ENCODE measurements around the gene KLK15. TPM values are rescaled to one million over a fixed set of nuclear protein-coding genes. Genes with fewer than 3 reads are reported as not detected.

Gene KLK15
- polyA plus RNA-seq (2013), result 0.03 TPM in 1 of 2 replicates, not detected in the other

DNA sequence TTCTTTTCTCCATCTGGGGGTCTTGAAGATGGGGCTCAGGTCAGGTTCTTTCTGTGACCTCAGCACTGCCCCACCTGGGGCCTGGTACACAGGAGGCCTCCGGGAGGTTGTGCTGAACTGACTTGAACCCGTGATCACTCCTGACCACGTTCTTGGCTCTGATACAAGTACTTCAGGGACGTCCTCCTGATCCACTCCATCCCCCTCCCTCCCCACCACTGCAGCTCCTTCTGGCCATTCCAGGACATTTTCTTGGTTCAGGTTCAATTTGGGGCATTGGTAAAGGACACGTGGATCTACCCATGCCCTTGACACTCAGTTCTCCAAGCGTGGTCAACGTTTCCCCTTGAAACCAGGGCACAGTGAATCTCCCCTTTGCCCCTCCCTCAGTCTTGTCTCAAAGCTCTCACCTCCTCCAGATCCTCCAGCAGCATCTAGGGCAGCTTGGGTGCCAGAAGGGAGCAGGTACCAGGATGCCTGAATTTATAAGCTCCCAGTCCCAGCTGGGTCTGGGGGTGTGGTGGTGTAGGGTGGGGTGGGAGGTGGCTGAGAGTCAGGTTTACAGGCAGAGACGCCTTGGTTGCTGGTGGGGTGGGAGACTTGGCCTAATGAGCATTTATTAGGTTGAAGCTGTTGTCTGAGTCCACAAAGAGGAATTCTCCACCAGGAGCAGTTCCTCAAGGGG is at the start of gene KLK15:
KLK15 (minus strand) TSS at position 458 of the 685 bp plus-strand sequence. CDS start 2,082 bp downstream, outside the sequence.
- Histone ChIP-seq H2AFZ (ENCODE audit: insufficient read depth, low read length, poor library complexity) (no peak within 1 kb of the TSS), H3K14ac (ENCODE audit: low read length) (no peak within 1 kb of the TSS), H2BK120ac (ENCODE audit: insufficient read depth, low read length, poor library complexity) (no peak within 1 kb of the TSS), H3K18ac (ENCODE audit: low read length) (no peak within 1 kb of the TSS), H4K91ac (ENCODE audit: low read depth, low read length) (no peak within 1 kb of the TSS), H4K12ac (ENCODE audit: low read depth, low read length) (no peak within 1 kb of the TSS), H2BK5ac (ENCODE audit: low read depth, low read length, poor library complexity) (no peak within 1 kb of the TSS), H3K79me2 (ENCODE audit: control insufficient read depth, insufficient read depth, low read length, poor library complexity) (peaks cover 4% of the 10 kb centered on the region), H3K4ac (ENCODE audit: low read depth, low read length) (no peak within 1 kb of the TSS), H3K4me3 (ENCODE audit: low read depth, low read length) (no peak within 1 kb of the TSS), H2BK12ac (ENCODE audit: low read length) (no peak within 1 kb of the TSS), H3K4me2 (ENCODE audit: low read length) (no peak within 1 kb of the TSS), H3K79me1 (ENCODE audit: low read length) (peaks cover 4% of the 10 kb centered on the region), H4K8ac (ENCODE audit: low read depth, low read length) (no peak within 1 kb of the TSS), H3K9me3 (ENCODE audit: insufficient read depth, low read depth, low read length) (no peaks in the 10 kb centered on the region), H2AK5ac (ENCODE audit: low read length) (no peak within 1 kb of the TSS), H3K36me3 (ENCODE audit: control insufficient read depth in 1 of 2, insufficient read depth in 2 of 2, low read length in 2 of 2) (no peaks in the 10 kb centered on the region), H3K27ac (ENCODE audit: low read depth, low read length) (no peak within 1 kb of the TSS), H3K4me1 (ENCODE audit: control insufficient read depth in 1 of 2, insufficient read depth in 2 of 2, low read length in 2 of 2) (peaks cover 5 to 7% of the 10 kb centered on the region in 2 experiments), H3K9ac (ENCODE audit: low read length) (no peak within 1 kb of the TSS), H3K27me3 (ENCODE audit: insufficient read depth, low read length) (no peaks in the 10 kb centered on the region), H3K23ac (ENCODE audit: low read length) (no peak within 1 kb of the TSS)
- WGBS (ENCODE audit: extremely low coverage, insufficient coverage, insufficient read length), result no CpG with 5 or more reads among the region's 8 CpGs
- no peak for DNase-seq

DNA sequence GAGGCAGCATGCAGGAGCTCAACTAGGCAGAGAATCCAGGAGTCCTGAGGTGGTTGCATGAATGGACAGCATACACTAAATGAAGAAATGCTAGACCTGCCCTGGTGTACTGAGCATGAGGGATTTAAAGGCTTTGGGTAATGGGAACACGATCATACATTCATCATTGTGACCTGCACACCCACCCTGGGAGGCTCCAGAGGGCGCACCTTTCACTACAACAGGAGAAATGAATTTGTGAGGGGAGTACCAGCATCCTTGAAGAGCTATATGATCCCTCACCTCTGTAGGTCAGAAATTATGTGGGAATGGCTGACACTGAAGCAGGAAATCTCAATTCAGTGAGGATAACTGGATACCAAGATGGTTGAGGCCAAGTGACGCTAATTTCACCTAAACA is 48.8 kb upstream of the KLK15 start:
- Histone ChIP-seq H2BK120ac (ENCODE audit: insufficient read depth, low read length, poor library complexity) (no peak overlapping the region), H3K18ac (ENCODE audit: low read length) (no peak overlapping the region), H3K9ac (ENCODE audit: low read length) (no peak overlapping the region), H4K91ac (ENCODE audit: low read depth, low read length) (no peak overlapping the region), H3K36me3 (ENCODE audit: control insufficient read depth in 1 of 2, insufficient read depth in 2 of 2, low read length in 2 of 2) (no peaks in the 10 kb centered on the region), H2AFZ (ENCODE audit: insufficient read depth, low read length, poor library complexity) (no peak overlapping the region), H3K4me1 (ENCODE audit: control insufficient read depth in 1 of 2, insufficient read depth in 2 of 2, low read length in 2 of 2) (no peaks in the 10 kb centered on the region), H3K79me2 (ENCODE audit: control insufficient read depth, insufficient read depth, low read length, poor library complexity) (no peaks in the 10 kb centered on the region), H3K4ac (ENCODE audit: low read depth, low read length) (no peak overlapping the region), H4K8ac (ENCODE audit: low read depth, low read length) (no peak overlapping the region), H2BK12ac (ENCODE audit: low read length) (no peak overlapping the region), H3K4me3 (ENCODE audit: low read depth, low read length) (no peak overlapping the region), H3K27me3 (ENCODE audit: insufficient read depth, low read length) (no peaks in the 10 kb centered on the region), H3K27ac (ENCODE audit: low read depth, low read length) (no peak overlapping the region), H2BK5ac (ENCODE audit: low read depth, low read length, poor library complexity) (no peak overlapping the region), H3K23ac (ENCODE audit: low read length) (no peak overlapping the region), H3K79me1 (ENCODE audit: low read length) (no peaks in the 10 kb centered on the region), H3K4me2 (ENCODE audit: low read length) (no peak overlapping the region), H3K9me3 (ENCODE audit: insufficient read depth, low read depth, low read length) (peaks cover 5% of the 10 kb centered on the region), H2AK5ac (ENCODE audit: low read length) (no peak overlapping the region), H4K12ac (ENCODE audit: low read depth, low read length) (no peak overlapping the region), H3K14ac (ENCODE audit: low read length) (no peak overlapping the region)
- DNase-seq, result no peak
- no CpG with 5 or more reads among the region's 3 CpGs for whole genome bisulfite sequencing (ENCODE audit: extremely low coverage, insufficient coverage, insufficient read length)

DNA sequence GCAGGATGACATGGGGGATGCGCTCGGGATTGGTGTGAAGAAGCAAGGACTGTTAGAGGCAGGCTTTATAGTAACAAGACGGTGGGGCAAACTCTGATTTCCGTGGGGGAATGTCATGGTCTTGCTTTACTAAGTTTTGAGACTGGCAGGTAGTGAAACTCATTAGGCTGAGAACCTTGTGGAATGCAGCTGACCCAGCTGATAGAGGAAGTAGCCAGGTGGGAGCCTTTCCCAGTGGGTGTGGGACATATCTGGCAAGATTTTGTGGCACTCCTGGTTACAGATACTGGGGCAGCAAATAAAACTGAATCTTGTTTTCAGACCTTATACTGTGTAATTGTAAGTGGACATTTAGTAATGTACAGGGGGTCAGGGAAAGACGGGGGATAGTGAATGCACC is 46.9 kb upstream of the KLK15 start:
- Histone ChIP-seq H3K9ac (ENCODE audit: low read length) (no peak overlapping the region), H2BK5ac (ENCODE audit: low read depth, low read length, poor library complexity) (no peak overlapping the region), H3K36me3 (ENCODE audit: control insufficient read depth in 1 of 2, insufficient read depth in 2 of 2, low read length in 2 of 2) (no peaks in the 10 kb centered on the region), H3K4me1 (ENCODE audit: control insufficient read depth in 1 of 2, insufficient read depth in 2 of 2, low read length in 2 of 2) (no peaks in the 10 kb centered on the region), H3K27ac (ENCODE audit: low read depth, low read length) (no peak overlapping the region), H3K27me3 (ENCODE audit: insufficient read depth, low read length) (no peaks in the 10 kb centered on the region), H3K79me2 (ENCODE audit: control insufficient read depth, insufficient read depth, low read length, poor library complexity) (no peaks in the 10 kb centered on the region), H4K91ac (ENCODE audit: low read depth, low read length) (no peak overlapping the region), H2AFZ (ENCODE audit: insufficient read depth, low read length, poor library complexity) (no peak overlapping the region), H3K4me2 (ENCODE audit: low read length) (no peak overlapping the region), H4K12ac (ENCODE audit: low read depth, low read length) (no peak overlapping the region), H3K14ac (ENCODE audit: low read length) (no peak overlapping the region), H4K8ac (ENCODE audit: low read depth, low read length) (no peak overlapping the region), H2AK5ac (ENCODE audit: low read length) (no peak overlapping the region), H3K4me3 (ENCODE audit: low read depth, low read length) (no peak overlapping the region), H3K79me1 (ENCODE audit: low read length) (no peaks in the 10 kb centered on the region), H2BK120ac (ENCODE audit: insufficient read depth, low read length, poor library complexity) (no peak overlapping the region), H3K23ac (ENCODE audit: low read length) (no peak overlapping the region), H3K9me3 (ENCODE audit: insufficient read depth, low read depth, low read length) (peaks cover 8% of the 10 kb centered on the region), H2BK12ac (ENCODE audit: low read length) (no peak overlapping the region), H3K18ac (ENCODE audit: low read length) (no peak overlapping the region), H3K4ac (ENCODE audit: low read depth, low read length) (no peak overlapping the region)
- DNase-seq, result no peak
- WGBS (ENCODE audit: extremely low coverage, insufficient coverage, insufficient read length), result no CpG with 5 or more reads among the region's 5 CpGs

DNA sequence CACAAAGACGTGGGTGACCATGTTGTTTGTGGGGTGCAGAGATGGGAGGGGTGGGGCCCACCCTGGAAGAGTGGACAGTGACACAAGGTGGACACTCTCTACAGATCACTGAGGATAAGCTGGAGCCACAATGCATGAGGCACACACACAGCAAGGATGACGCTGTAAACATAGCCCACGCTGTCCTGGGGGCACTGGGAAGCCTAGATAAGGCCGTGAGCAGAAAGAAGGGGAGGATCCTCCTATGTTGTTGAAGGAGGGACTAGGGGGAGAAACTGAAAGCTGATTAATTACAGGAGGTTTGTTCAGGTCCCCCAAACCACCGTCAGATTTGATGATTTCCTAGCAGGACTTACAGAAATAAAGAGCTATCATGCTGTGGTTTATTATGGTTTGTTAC is 45.5 kb upstream of the KLK15 start:
- no peak for DNase-seq
- Histone ChIP-seq H3K4me3 (ENCODE audit: low read depth, low read length) (peak overlapping the region; percentile 21), H3K4me1 (ENCODE audit: control insufficient read depth in 1 of 2, insufficient read depth in 2 of 2, low read length in 2 of 2) (no peaks in the 10 kb centered on the region), H4K12ac (ENCODE audit: low read depth, low read length) (no peak overlapping the region), H3K4me2 (ENCODE audit: low read length) (no peak overlapping the region), H3K9me3 (ENCODE audit: insufficient read depth, low read depth, low read length) (peaks cover 5% of the 10 kb centered on the region), H2AFZ (ENCODE audit: insufficient read depth, low read length, poor library complexity) (no peak overlapping the region), H2AK5ac (ENCODE audit: low read length) (no peak overlapping the region), H3K79me2 (ENCODE audit: control insufficient read depth, insufficient read depth, low read length, poor library complexity) (no peaks in the 10 kb centered on the region), H3K14ac (ENCODE audit: low read length) (no peak overlapping the region), H3K79me1 (ENCODE audit: low read length) (no peaks in the 10 kb centered on the region), H2BK5ac (ENCODE audit: low read depth, low read length, poor library complexity) (no peak overlapping the region), H3K18ac (ENCODE audit: low read length) (no peak overlapping the region), H3K23ac (ENCODE audit: low read length) (no peak overlapping the region), H4K8ac (ENCODE audit: low read depth, low read length) (no peak overlapping the region), H2BK12ac (ENCODE audit: low read length) (no peak overlapping the region), H3K27ac (ENCODE audit: low read depth, low read length) (no peak overlapping the region), H2BK120ac (ENCODE audit: insufficient read depth, low read length, poor library complexity) (no peak overlapping the region), H3K9ac (ENCODE audit: low read length) (no peak overlapping the region), H3K4ac (ENCODE audit: low read depth, low read length) (no peak overlapping the region), H3K36me3 (ENCODE audit: control insufficient read depth in 1 of 2, insufficient read depth in 2 of 2, low read length in 2 of 2) (no peaks in the 10 kb centered on the region), H3K27me3 (ENCODE audit: insufficient read depth, low read length) (no peaks in the 10 kb centered on the region), H4K91ac (ENCODE audit: low read depth, low read length) (no peak overlapping the region)
- no CpG with 5 or more reads among the region's 5 CpGs for WGBS (ENCODE audit: extremely low coverage, insufficient coverage, insufficient read length)

Data from trophoblast cell (in vitro differentiated cells and primary cell).